IMR-90 (cell line): ENCODE measurements around the gene TCAP. TPM values are rescaled to one million over a fixed set of nuclear protein-coding genes. Genes with fewer than 3 reads are reported as not detected.

Experiments
- ATAC-seq: fragments of 200-7000 bp; cut with Tn5 transposase; 2 replicates; pipeline ENCODE4 v1.9.1; 2020; ENCODE audit warnings: low read depth, mild to moderate bottlenecking, moderate library complexity
- BruUV-seq: library from RNA; stranded (reverse); fragments of 400-500 nt; replicated peaks from 2 replicates; lab custom pipeline; 2021; lab: Mats Ljungman, UMichigan
- CTCF ChIA-PET: fragments of 300-600 bp; formaldehyde crosslinking; extraction: SDS; loops from one replicate; lab custom pipeline; 2021; ENCODE audit warnings: antibody characterized with exemption; lab: Yijun Ruan, JAX
- POLR2A ChIA-PET: fragments of 300-600 bp; sonication (Branson Sonifier 250); formaldehyde crosslinking; loops from one replicate; lab custom pipeline; 2022; ENCODE audit warnings: antibody characterized with exemption; ENCODE audit not compliant: unreplicated experiment; lab: Charles Lee
- DNase-seq: peaks from one replicate; pipeline ENCODE4 v3.0.0; 2013
- H2AFZ ChIP-seq: replicated peaks from 2 replicates; pipeline ENCODE3; 2013; ENCODE audit warnings: low read length, mild to moderate bottlenecking; ENCODE audit not compliant: poor library complexity
- H2AK5ac ChIP-seq: 2 replicates; pipeline ENCODE4 v1.6.1; 2013; ENCODE audit warnings: low read depth, low read length, inconsistent platforms
- H2AK9ac ChIP-seq: replicated peaks from 2 replicates; pipeline ENCODE3; 2013; ENCODE audit warnings: mild to moderate bottlenecking, low read depth, low read length, moderate library complexity; ENCODE audit not compliant: poor library complexity
- H2BK120ac ChIP-seq: 2 replicates; pipeline ENCODE4 v1.6.1; 2013; ENCODE audit warnings: low read depth, low read length, inconsistent platforms
- H2BK15ac ChIP-seq: 3 replicates; pipeline ENCODE4 v1.6.1; 2013; ENCODE audit warnings: low read depth, low read length, inconsistent platforms
- H2BK20ac ChIP-seq: 2 replicates; pipeline ENCODE4 v1.6.1; 2013; ENCODE audit warnings: low read depth, mild to moderate bottlenecking, inconsistent platforms, low read length, moderate library complexity
- H2BK5ac ChIP-seq: 2 replicates; pipeline ENCODE4 v1.6.1; 2013; ENCODE audit warnings: mild to moderate bottlenecking, low read depth, low read length, inconsistent platforms; ENCODE audit not compliant: poor library complexity, severe bottlenecking
- H3K14ac ChIP-seq: replicated peaks from 2 replicates; pipeline ENCODE4 v1.6.1; 2013; ENCODE audit warnings: low read depth, low read length, inconsistent platforms
- H3K18ac ChIP-seq: 2 replicates; pipeline ENCODE4 v1.6.1; 2013; ENCODE audit warnings: low read depth, low read length, control low read depth
- H3K23ac ChIP-seq: 2 replicates; pipeline ENCODE4 v1.6.1; 2013; ENCODE audit warnings: low read depth, low read length, inconsistent platforms
- H3K27ac ChIP-seq: 2 replicates; pipeline ENCODE4 v1.5.1; 2013; ENCODE audit warnings: mild to moderate bottlenecking, control low read depth, low read length; ENCODE audit not compliant: insufficient read depth
- H3K27me3 ChIP-seq: 2 replicates; pipeline ENCODE4 v1.6.1; 2013; ENCODE audit warnings: low read length; ENCODE audit not compliant: control insufficient read depth, insufficient read depth
- H3K36me3 ChIP-seq: 2 replicates; pipeline ENCODE4 v1.6.1; 2013; ENCODE audit warnings: low read length, mixed read lengths; ENCODE audit not compliant: control insufficient read depth, insufficient read depth
- H3K4ac ChIP-seq: 2 replicates; pipeline ENCODE4 v1.6.1; 2013; ENCODE audit warnings: low read depth, low read length, inconsistent platforms
- H3K4me1 ChIP-seq: 2 replicates; pipeline ENCODE4 v1.6.1; 2013; ENCODE audit warnings: low read length, mixed read lengths; ENCODE audit not compliant: control insufficient read depth, insufficient read depth
- H3K4me2 ChIP-seq: 2 replicates; pipeline ENCODE4 v1.6.1; 2013; ENCODE audit warnings: low read depth, mild to moderate bottlenecking, control low read depth, low read length, moderate library complexity
- H3K4me3 ChIP-seq: 2 replicates; pipeline ENCODE4 v1.5.1; 2013; ENCODE audit warnings: low read depth, mild to moderate bottlenecking, control low read depth, low read length, moderate library complexity; ENCODE audit not compliant: insufficient read depth
- H3K56ac ChIP-seq: 2 replicates; pipeline ENCODE4 v1.6.1; 2013; ENCODE audit warnings: low read length, inconsistent platforms; ENCODE audit not compliant: insufficient read depth; ENCODE audit errors: extremely low read depth
- H3K79me1 ChIP-seq, 2 experiments: 2 replicates each; pipeline ENCODE4 v1.6.1; 2013; ENCODE audit warnings: low read length in 2 of 2, inconsistent platforms in 1 of 2, low read depth in 1 of 2
- H3K9ac ChIP-seq: 2 replicates; pipeline ENCODE4 v1.6.1; 2013; ENCODE audit warnings: low read depth, low read length, control low read depth
- H3K9me1 ChIP-seq: 2 replicates; pipeline ENCODE4 v1.6.1; 2013; ENCODE audit warnings: low read length, inconsistent platforms; ENCODE audit not compliant: insufficient read depth
- H3K9me3 ChIP-seq: 2 replicates; pipeline ENCODE4 v1.6.1; 2013; ENCODE audit warnings: low read length; ENCODE audit not compliant: control insufficient read depth, insufficient read depth
- H4K20me1 ChIP-seq: 2 replicates; pipeline ENCODE4 v1.6.1; 2013; ENCODE audit warnings: low read length, inconsistent platforms; ENCODE audit not compliant: insufficient read depth
- H4K5ac ChIP-seq: 2 replicates; pipeline ENCODE4 v1.6.1; 2013; ENCODE audit warnings: mild to moderate bottlenecking, low read depth, low read length, control low read depth
- H4K8ac ChIP-seq, 2 experiments: 2 replicates each; pipeline ENCODE4 v1.6.1; 2013; ENCODE audit warnings: low read depth in 2 of 2, low read length in 2 of 2, control low read depth in 1 of 2, inconsistent platforms in 1 of 2
- H4K91ac ChIP-seq: 2 replicates; pipeline ENCODE4 v1.6.1; 2013; ENCODE audit warnings: low read depth, low read length, inconsistent platforms; ENCODE audit not compliant: insufficient read depth
- CEBPB ChIP-seq: IDR thresholded peaks from 2 replicates; pipeline ENCODE4 v1.6.1; 2012; ENCODE audit warnings: low read depth, low read length, improper control_type of control experiment
- NFE2L2 ChIP-seq: fragments of 150-350 bp; IDR thresholded peaks from 2 replicates; pipeline ENCODE4 v1.6.1; 2016; ENCODE audit warnings: low read depth, mild to moderate bottlenecking, low read length
- RFX5 ChIP-seq: IDR thresholded peaks from 2 replicates; pipeline ENCODE4 v1.8.0; 2012; ENCODE audit warnings: low read depth, mild to moderate bottlenecking, low read length, moderate library complexity
- SMC3 ChIP-seq: fragments of 150-350 bp; IDR thresholded peaks from 2 replicates; pipeline ENCODE4 v1.6.1; 2016; ENCODE audit warnings: low read depth, mild to moderate bottlenecking, antibody characterized with exemption, low read length, moderate library complexity
- WGBS, 2 experiments: methylation state at CpG; one replicate each; pipeline versions ENCODE4 v1.1.5 to v1.1.7; 2013; ENCODE audit warnings: missing lambda C conversion rate in 2 of 2; ENCODE audit not compliant: insufficient read length in 1 of 2; ENCODE audit errors: extremely low coverage in 2 of 2; 5-methylcytosine and 5-hydroxymethylcytosine counted together
- dilution Hi-C: fragments of 300-500 bp; cut with HindIII; formaldehyde crosslinking; loops from one replicate; pipeline ENCODE4 v1.14.3; 2018; ENCODE audit warnings: low sequenced_read_pairs; ENCODE audit not compliant: unreplicated experiment
- in situ Hi-C: fragments of 300-500 bp; cut with MboI; formaldehyde crosslinking; loops from 3 replicates; pipeline ENCODE4 v1.14.3; 2019; ENCODE audit warnings: low sequenced_read_pairs, inconsistent platforms, mixed read lengths
- intact Hi-C: fragments of 100-400 bp; cut with micrococcal nuclease; formaldehyde crosslinking; loops from 2 replicates; pipeline ENCODE4 v1.10.0; 2022
- polyA plus RNA-seq, 3 experiments: library from polyadenylated mRNA; depleted of rRNA; stranded (reverse); fragments of >200 nt; gene quantifications; 2 replicates each; pipeline ENCODE4 v1.2.3, GENCODE V29; 2012; ENCODE audit warnings: low replicate concordance in 1 of 3
- total RNA-seq: library from RNA; depleted of rRNA; stranded (reverse); fragments of >200 nt; gene quantifications from 2 replicates; pipeline ENCODE4 v1.2.3, GENCODE V29; 2012
- TF ChIP-seq, protein P1 (sequence below): conservative IDR thresholded peaks from 2 replicates; pipeline ENCODE4 v1.5.1; 2012; ENCODE audit warnings: mild to moderate bottlenecking, low read depth, low read length, improper control_type of control experiment

TCAP gene
- total and polyA plus RNA-seq, 2 of the 4 experiments (the other 2 are of a cell fraction), result under 0.01 to 0.21 TPM

DNA sequence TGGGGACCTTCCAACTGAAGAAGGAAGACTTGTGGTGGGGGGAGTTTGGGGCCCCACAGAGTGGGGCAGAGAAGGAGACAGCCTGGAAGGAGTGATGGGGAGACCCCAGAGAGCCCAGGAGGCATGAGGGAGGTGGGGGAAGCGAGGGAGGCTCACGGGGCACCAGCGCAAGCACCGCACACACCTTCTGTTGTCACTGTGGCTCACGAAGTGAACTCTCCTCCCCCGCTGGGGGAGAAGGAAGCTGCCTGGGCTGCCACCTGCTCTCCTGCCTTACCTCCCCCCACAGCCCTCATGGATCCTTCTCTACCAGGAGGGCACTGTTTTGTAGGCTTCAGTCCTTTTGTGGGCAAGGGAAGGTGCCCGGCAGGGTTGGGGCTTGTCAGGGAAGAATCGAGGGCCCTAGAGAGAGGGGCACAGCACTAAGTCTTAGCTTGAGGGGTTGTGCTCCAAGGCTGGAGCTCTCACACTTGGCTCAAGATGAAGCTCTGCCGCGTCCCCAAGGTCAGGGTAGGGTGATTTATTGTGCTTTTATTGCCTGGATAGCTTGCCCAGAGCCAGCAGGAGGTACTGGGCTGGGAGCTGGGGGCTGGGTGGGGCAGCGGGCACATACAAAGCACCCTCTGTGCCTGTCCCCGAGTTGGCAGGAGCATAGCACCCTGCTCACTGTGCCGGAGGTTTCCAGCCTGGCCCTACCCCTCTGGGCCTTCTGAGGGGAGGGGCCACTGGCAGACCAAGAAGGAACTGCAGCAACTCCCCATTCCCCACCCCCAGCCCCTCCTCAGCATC, 32.8 kb upstream of the TCAP start:
- no peak overlapping the region for H2AK5ac ChIP-seq
- H2BK20ac ChIP-seq, result no peak overlapping the region
- H3K4ac ChIP-seq, result no peak overlapping the region
- no peak overlapping the region for H4K8ac ChIP-seq
- H3K27ac ChIP-seq, result no peak overlapping the region
- peaks cover 52% of the 10 kb centered on the region for H3K27me3 ChIP-seq
- H3K4me3 ChIP-seq, result no peak overlapping the region
- H3K9me1 ChIP-seq, result peaks cover 10% of the 10 kb centered on the region; the same call in 1 of the 2 replicates
- no peak overlapping the region for H2BK120ac ChIP-seq
- H3K9ac ChIP-seq, result no peak overlapping the region
- WGBS, 2 experiments, result 69% methylated on average over 2 of the region's 13 CpGs; no CpG with 5 or more reads in 1 of the 2 experiments
- H4K5ac ChIP-seq, result no peak overlapping the region
- H3K18ac ChIP-seq, result no peak overlapping the region
- dilution Hi-C loops, result no loop called here
- no peak overlapping the region for H2AK9ac ChIP-seq
- H3K4me2 ChIP-seq, result no peak overlapping the region
- no peaks in the 10 kb centered on the region for H4K20me1 ChIP-seq
- H3K4me1 ChIP-seq, result peaks cover 7% of the 10 kb centered on the region
- H2BK15ac ChIP-seq, result no peak overlapping the region
- H3K79me1 ChIP-seq, result peaks cover 3 to 11% of the 10 kb centered on the region in 2 experiments
- in situ Hi-C loops, result no loop called here
- no TSS peak for BruUV-seq
- TF ChIP-seq SMC3 (no peak), RFX5 (no peak), NFE2L2 (no peak), CEBPB (no peak)
- TF ChIP-seq, protein P1, sequence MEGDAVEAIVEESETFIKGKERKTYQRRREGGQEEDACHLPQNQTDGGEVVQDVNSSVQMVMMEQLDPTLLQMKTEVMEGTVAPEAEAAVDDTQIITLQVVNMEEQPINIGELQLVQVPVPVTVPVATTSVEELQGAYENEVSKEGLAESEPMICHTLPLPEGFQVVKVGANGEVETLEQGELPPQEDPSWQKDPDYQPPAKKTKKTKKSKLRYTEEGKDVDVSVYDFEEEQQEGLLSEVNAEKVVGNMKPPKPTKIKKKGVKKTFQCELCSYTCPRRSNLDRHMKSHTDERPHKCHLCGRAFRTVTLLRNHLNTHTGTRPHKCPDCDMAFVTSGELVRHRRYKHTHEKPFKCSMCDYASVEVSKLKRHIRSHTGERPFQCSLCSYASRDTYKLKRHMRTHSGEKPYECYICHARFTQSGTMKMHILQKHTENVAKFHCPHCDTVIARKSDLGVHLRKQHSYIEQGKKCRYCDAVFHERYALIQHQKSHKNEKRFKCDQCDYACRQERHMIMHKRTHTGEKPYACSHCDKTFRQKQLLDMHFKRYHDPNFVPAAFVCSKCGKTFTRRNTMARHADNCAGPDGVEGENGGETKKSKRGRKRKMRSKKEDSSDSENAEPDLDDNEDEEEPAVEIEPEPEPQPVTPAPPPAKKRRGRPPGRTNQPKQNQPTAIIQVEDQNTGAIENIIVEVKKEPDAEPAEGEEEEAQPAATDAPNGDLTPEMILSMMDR, result no peak
- H3K36me3 ChIP-seq, result no peaks in the 10 kb centered on the region
- H2BK5ac ChIP-seq, result no peak overlapping the region
- no peak overlapping the region for H3K23ac ChIP-seq
- no peaks in the 10 kb centered on the region for H3K9me3 ChIP-seq
- no peak overlapping the region for H3K56ac ChIP-seq
- H4K91ac ChIP-seq, result no peak overlapping the region
- no peak for ATAC-seq
- DNase-seq, result no peak
- H3K14ac ChIP-seq, result no peak overlapping the region
- intact Hi-C loops, result no loop called here
- CTCF ChIA-PET, result interaction anchor here (2.4 to 2.5 kb wide), 2 partner anchors 9 to 11 kb away, joined by 8 to 9 read pairs; no protein-coding TSS in a partner anchor
- POLR2A ChIA-PET, result no interaction called here
- H2AFZ ChIP-seq, result no peak overlapping the region
